Endothelial cell (in vitro differentiated cells): ENCODE data around the gene LGMN. TPM values are rescaled to one million over a fixed set of nuclear protein-coding genes. Genes with fewer than 3 reads are reported as not detected.

ENCODE experiments used
- DNase-seq: peaks from one replicate; pipeline ENCODE4 v3.0.0; 2021; ENCODE audit warnings: low spot score
- H3K27ac Mint-ChIP-seq: one replicate; pipeline ENCODE4 v1.8.0; 2021; ENCODE audit warnings: mixed read lengths, inconsistent platforms; ENCODE audit not compliant: unreplicated experiment
- H3K27me3 Mint-ChIP-seq: one replicate; pipeline ENCODE4 v1.8.0; 2021; ENCODE audit warnings: mild to moderate bottlenecking, moderate library complexity, mixed read lengths, inconsistent platforms; ENCODE audit not compliant: unreplicated experiment
- H3K36me3 Mint-ChIP-seq: one replicate; pipeline ENCODE4 v1.8.0; 2021; ENCODE audit warnings: mild to moderate bottlenecking, low read depth, mixed read lengths, inconsistent platforms; ENCODE audit not compliant: unreplicated experiment
- H3K4me1 Mint-ChIP-seq: one replicate; pipeline ENCODE4 v1.8.0; 2021; ENCODE audit warnings: mild to moderate bottlenecking, mixed read lengths, inconsistent platforms; ENCODE audit not compliant: unreplicated experiment
- H3K4me3 Mint-ChIP-seq: one replicate; pipeline ENCODE4 v1.8.0; 2021; ENCODE audit warnings: mild to moderate bottlenecking, mixed read lengths, inconsistent platforms; ENCODE audit not compliant: unreplicated experiment
- H3K9me3 Mint-ChIP-seq: one replicate; pipeline ENCODE4 v1.8.0; 2021; ENCODE audit warnings: mixed read lengths, inconsistent platforms; ENCODE audit not compliant: unreplicated experiment
- total RNA-seq: library from RNA; stranded (reverse); fragmentation: NEBNext Ultra II Directional; extraction: Animal tissue kit (Norgen Biotek cat#: 25700); gene quantifications from one replicate; pipeline ENCODE4 v1.2.1, GENCODE V29; 2021; ENCODE audit not compliant: unreplicated experiment
- TF ChIP-seq, protein P1 (sequence below): fragments of 200-600 bp; sonication (generic); IDR thresholded peaks from one replicate; pipeline ENCODE4 v1.5.0; 2021; ENCODE audit warnings: antibody characterized with exemption; ENCODE audit not compliant: unreplicated experiment

LGMN gene
- total RNA-seq, 1 donor from 2014 or later, result 97.6 TPM

DNA sequence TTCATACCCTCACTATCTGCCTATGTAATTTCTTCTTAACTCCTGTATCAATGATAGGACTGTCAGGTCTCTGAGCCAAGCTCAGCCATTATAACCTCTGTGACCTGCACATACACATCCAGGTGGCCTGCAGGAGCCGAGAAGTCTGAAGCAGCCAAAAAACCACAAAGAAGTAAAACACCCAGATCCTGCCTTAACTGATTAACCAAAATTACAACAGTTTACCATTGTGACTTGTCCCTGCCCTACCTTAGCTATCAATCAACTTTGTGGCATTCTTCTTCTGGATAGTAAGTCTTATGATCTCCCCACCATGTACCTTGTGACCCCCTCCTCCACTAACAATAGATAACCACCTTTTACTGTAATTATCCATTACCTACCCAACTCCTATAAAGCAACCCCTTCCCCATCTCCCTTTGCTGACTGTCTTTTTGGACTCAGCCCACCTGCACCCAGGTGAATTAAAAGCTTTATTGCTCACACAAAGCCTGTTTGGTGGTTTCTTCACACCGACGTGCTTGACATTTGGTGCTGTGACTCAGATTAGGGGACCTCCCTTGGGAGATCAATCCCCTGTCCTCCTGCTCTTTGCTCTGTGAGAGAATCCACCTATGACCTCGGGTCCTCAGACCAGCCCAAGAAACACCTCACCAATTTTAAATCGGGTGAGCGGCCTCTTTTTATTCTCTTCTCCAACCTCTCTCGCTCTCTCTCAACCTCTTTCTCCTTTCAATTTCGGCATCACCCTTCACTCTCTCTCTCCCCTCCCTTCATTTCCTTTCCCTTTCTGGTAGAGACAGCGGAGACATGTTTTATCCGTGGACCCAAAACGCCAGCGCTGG, 11.5 kb upstream of the LGMN start:
- TF ChIP-seq, protein P1, sequence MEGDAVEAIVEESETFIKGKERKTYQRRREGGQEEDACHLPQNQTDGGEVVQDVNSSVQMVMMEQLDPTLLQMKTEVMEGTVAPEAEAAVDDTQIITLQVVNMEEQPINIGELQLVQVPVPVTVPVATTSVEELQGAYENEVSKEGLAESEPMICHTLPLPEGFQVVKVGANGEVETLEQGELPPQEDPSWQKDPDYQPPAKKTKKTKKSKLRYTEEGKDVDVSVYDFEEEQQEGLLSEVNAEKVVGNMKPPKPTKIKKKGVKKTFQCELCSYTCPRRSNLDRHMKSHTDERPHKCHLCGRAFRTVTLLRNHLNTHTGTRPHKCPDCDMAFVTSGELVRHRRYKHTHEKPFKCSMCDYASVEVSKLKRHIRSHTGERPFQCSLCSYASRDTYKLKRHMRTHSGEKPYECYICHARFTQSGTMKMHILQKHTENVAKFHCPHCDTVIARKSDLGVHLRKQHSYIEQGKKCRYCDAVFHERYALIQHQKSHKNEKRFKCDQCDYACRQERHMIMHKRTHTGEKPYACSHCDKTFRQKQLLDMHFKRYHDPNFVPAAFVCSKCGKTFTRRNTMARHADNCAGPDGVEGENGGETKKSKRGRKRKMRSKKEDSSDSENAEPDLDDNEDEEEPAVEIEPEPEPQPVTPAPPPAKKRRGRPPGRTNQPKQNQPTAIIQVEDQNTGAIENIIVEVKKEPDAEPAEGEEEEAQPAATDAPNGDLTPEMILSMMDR, result no peak
- Mint-ChIP-seq H3K4me1 (peaks cover 9% of the 10 kb centered on the region), H3K36me3 (no peaks in the 10 kb centered on the region), H3K4me3 (no peak overlapping the region), H3K27me3 (peaks cover 3% of the 10 kb centered on the region), H3K27ac (no peak overlapping the region), H3K9me3 (no peaks in the 10 kb centered on the region)
- DNase-seq, result no peak

DNA sequence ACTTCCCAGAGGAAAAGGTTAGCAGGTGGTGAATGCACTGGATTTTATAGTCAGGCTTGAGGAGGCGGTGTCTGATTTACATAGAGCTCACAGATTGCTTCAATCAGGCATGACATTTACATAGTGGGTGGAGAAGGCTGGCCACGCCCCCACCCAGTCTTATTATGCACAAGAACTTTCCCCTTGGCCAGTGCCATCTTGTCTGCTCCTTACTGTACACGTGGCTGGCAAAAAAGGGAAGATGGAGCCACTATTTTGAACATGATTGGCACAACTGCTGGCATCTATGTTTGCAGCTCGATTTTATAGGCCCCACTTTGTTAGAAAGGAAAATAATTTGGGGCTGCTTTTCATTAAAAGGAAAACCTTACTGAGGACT, 10.9 kb upstream of the LGMN start:
- Mint-ChIP-seq H3K27me3 (peaks cover 3% of the 10 kb centered on the region), H3K4me3 (no peak overlapping the region), H3K27ac (no peak overlapping the region), H3K36me3 (no peaks in the 10 kb centered on the region), H3K4me1 (peaks cover 10% of the 10 kb centered on the region), H3K9me3 (no peaks in the 10 kb centered on the region)
- DNase-seq, result no peak
- TF ChIP-seq, protein P1, result no peak

DNA sequence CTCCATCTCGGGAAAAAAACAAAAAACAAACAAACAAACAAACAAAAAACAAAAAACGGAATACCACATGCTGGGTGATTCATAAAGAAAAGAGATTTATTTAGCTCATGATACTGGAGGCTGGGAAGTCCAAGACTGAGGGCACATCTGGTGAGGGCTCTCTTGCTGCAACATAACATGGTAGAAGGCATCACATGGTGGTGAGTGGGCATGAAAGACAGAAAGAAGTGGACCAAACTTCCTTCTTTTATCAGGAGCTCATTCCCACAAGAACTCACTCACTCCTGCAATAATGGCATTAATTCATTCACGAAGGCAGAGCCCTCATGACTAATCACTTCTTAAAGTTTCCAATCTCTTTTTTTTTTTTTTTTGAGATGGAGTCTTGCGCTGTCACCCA, 8.0 kb upstream of the LGMN start:
- H3K9me3 Mint-ChIP-seq, result no peaks in the 10 kb centered on the region

DNA sequence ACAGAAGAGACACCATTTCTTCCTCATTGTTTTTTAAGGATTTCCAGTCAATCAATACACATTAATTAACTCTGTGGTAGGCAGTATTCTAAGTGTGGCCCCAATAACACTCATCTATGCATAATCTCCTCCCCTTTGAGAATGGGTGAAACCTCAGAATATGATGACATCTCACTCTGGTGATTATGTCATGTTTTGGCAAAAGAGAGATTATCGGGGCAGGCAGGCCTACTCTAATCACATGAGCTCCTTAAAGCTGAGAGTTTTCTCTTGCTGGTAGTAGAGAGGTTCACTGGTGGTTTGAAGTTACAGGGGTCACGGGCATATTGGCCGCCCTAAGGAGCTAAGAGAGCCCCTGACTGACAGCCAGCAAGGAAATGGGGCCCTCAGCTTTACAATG, 7.1 kb upstream of the LGMN start:
- DNase-seq, result no peak
- H3K27me3 Mint-ChIP-seq, result no peaks in the 10 kb centered on the region
- H3K36me3 Mint-ChIP-seq, result no peaks in the 10 kb centered on the region
- TF ChIP-seq, protein P1, result no peak
- H3K4me1 Mint-ChIP-seq, result peaks cover 15% of the 10 kb centered on the region
- H3K9me3 Mint-ChIP-seq, result no peaks in the 10 kb centered on the region
- no peak overlapping the region for H3K4me3 Mint-ChIP-seq
- no peak overlapping the region for H3K27ac Mint-ChIP-seq

More for the DNA sequence above, 8.0 kb upstream of the LGMN start:
- TF ChIP-seq, protein P1, result no peak
- H3K36me3 Mint-ChIP-seq, result no peaks in the 10 kb centered on the region
- no peak overlapping the region for H3K4me3 Mint-ChIP-seq
- H3K27me3 Mint-ChIP-seq, result no peaks in the 10 kb centered on the region
- H3K27ac Mint-ChIP-seq, result no peak overlapping the region
- no peak for DNase-seq
- H3K4me1 Mint-ChIP-seq, result peaks cover 15% of the 10 kb centered on the region

DNA sequence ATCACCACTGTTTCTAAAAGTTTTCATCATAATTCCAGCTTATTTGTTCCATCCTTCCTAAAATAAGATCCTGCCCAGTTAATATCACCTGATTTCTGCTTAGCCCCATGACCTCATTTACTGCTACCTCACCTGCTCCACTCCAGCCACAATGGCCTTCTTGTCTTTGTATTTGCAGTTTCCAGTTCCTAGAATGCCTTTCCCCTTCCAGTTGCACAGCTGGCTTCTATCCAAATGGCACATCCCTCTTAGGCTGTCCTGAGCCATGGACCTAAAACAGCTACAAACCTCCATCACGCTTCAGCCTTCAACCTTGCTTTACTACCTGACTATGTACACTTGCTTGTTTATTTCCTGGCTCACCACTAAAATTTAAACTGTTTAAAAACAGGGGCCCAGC, 6.5 kb upstream of the LGMN start:
- Mint-ChIP-seq H3K36me3 (no peaks in the 10 kb centered on the region), H3K27ac (no peak overlapping the region), H3K4me3 (no peak overlapping the region), H3K9me3 (no peaks in the 10 kb centered on the region), H3K27me3 (no peaks in the 10 kb centered on the region), H3K4me1 (peaks cover 15% of the 10 kb centered on the region)
- DNase-seq, result no peak
- TF ChIP-seq, protein P1, result no peak
